HG02588 (cell line): ENCODE measurements around the gene MEOX2.

Experiments
- ATAC-seq: cut with Tn5 transposase; IDR thresholded peaks from one replicate; pipeline ENCODE4 v1.9.1; 2021; ENCODE audit warnings: mild to moderate bottlenecking, moderate library complexity; ENCODE audit not compliant: unreplicated experiment

The MEOX2 gene

GRCh38 chr7:15681631-15682030, 4.9 kb downstream of the MEOX2 start:
- no peak for ATAC-seq

GRCh38 chr7:15681186-15681585, 5.3 kb downstream of the MEOX2 start:
- ATAC-seq, result no peak

GRCh38 chr7:15680446-15680845, 6.0 kb downstream of the MEOX2 start:
- no peak for ATAC-seq

- no peak for ATAC-seq
These were observed 7.2 kb downstream of the MEOX2 start for GRCh38 chr7:15679306-15679705.

GRCh38 chr7:15678653-15679052, 7.8 kb downstream of the MEOX2 start:
- no peak for ATAC-seq

- no peak for ATAC-seq
These were observed 11.1 kb downstream of the MEOX2 start for GRCh38 chr7:15675379-15675778.

- ATAC-seq, result no peak
These were observed 11.9 kb downstream of the MEOX2 start for GRCh38 chr7:15674586-15674985.

GRCh38 chr7:15669443-15670090, 16.9 kb downstream of the MEOX2 start:
- no peak for ATAC-seq

GRCh38 chr7:15667991-15668390, 18.5 kb downstream of the MEOX2 start:
- no peak for ATAC-seq

- no peak for ATAC-seq
These were observed 24.0 kb downstream of the MEOX2 start for GRCh38 chr7:15662451-15662850.

- ATAC-seq, result no peak
These were observed 28.2 kb downstream of the MEOX2 start for GRCh38 chr7:15658247-15658646.

GRCh38 chr7:15652776-15653290, 33.6 kb downstream of the MEOX2 start:
- no peak for ATAC-seq

- ATAC-seq, result no peak
These were observed 34.8 kb downstream of the MEOX2 start for GRCh38 chr7:15651693-15652092.

- ATAC-seq, result no peak
These were observed 35.7 kb downstream of the MEOX2 start for GRCh38 chr7:15650787-15651186.

- no peak for ATAC-seq
These were observed 38.0 kb downstream of the MEOX2 start for GRCh38 chr7:15648461-15648961.

- ATAC-seq, result no peak
These were observed 39.2 kb downstream of the MEOX2 start for GRCh38 chr7:15647309-15647708.

- ATAC-seq, result no peak
These were observed 43.3 kb downstream of the MEOX2 start for GRCh38 chr7:15643000-15643705.

- no peak for ATAC-seq
These were observed 57.6 kb downstream of the MEOX2 start for GRCh38 chr7:15628876-15629275.

- ATAC-seq, result no peak
These were observed 60.4 kb downstream of the MEOX2 start for GRCh38 chr7:15626041-15626440.

- no peak for ATAC-seq
These were observed 61.0 kb downstream of the MEOX2 start for GRCh38 chr7:15625466-15625865.

GRCh38 chr7:15621468-15621867, 65.0 kb downstream of the MEOX2 start:
- no peak for ATAC-seq

GRCh38 chr7:15620491-15621185, 65.8 kb downstream of the MEOX2 start:
- no peak for ATAC-seq
